K562 (cell line): ENCODE data around the gene SNRPD2. TPM values are rescaled to one million over a fixed set of nuclear protein-coding genes. Genes with fewer than 3 reads are reported as not detected.

Experiments
- BRD9 ChIP-seq: fragments of 450-650 bp; IDR thresholded peaks from 2 replicates; pipeline ENCODE4 v1.6.1; 2018; ENCODE audit warnings: low read depth; ENCODE audit not compliant: partially characterized antibody
- DLX4 ChIP-seq: fragments of 250-450 bp; sonication (Bioruptor Pico); IDR thresholded peaks from 2 replicates; pipeline ENCODE4 v1.6.1; 2021; ENCODE audit warnings: mild to moderate bottlenecking
- ELF4 ChIP-seq: fragments of 450-650 bp; formaldehyde crosslinking; IDR thresholded peaks from 2 replicates; pipeline ENCODE4 v1.4.0; 2022; ENCODE audit warnings: missing genetic modification characterization
- FOXP4 ChIP-seq: sonication (generic); formaldehyde crosslinking; IDR thresholded peaks from 2 replicates; pipeline ENCODE4 v1.8.0; 2022; ENCODE audit warnings: mild to moderate bottlenecking, missing genetic modification reagents, borderline replicate concordance
- GABPA ChIP-seq: fragments of 200-800 bp; sonication (Bioruptor generic); conservative IDR thresholded peaks from 2 replicates; pipeline ENCODE4 v1.6.1; 2016; ENCODE audit warnings: low read depth, missing genetic modification characterization, missing compliant biosample characterization
- HDAC6 ChIP-seq: IDR thresholded peaks from 2 replicates; pipeline ENCODE4 v1.6.1; 2012; ENCODE audit warnings: low read depth, mild to moderate bottlenecking, control low read depth, inconsistent platforms, low read length, moderate library complexity
- HNRNPH1 ChIP-seq: fragments of 200-400 bp; formaldehyde crosslinking; optimal IDR thresholded peaks from 2 replicates; pipeline ENCODE3; 2017; ENCODE audit warnings: low read depth, mild to moderate bottlenecking, low read length, moderate library complexity
- KDM2B ChIP-seq: fragments of 250-450 bp; sonication (Bioruptor Pico); IDR thresholded peaks from 2 replicates; pipeline ENCODE4 v1.8.0; 2021; ENCODE audit warnings: mild to moderate bottlenecking, moderate library complexity
- MTA3 ChIP-seq: fragments of 450-650 bp; formaldehyde crosslinking; IDR thresholded peaks from 2 replicates; pipeline ENCODE4 v1.6.1; 2017; ENCODE audit warnings: mild to moderate bottlenecking, borderline replicate concordance
- SRSF7 ChIP-seq: fragments of 200-400 bp; formaldehyde crosslinking; optimal IDR thresholded peaks from 2 replicates; pipeline ENCODE3; 2017; ENCODE audit warnings: mild to moderate bottlenecking, low read depth, low read length
- TBP ChIP-seq: optimal IDR thresholded peaks from 2 replicates; pipeline ENCODE3; 2011; ENCODE audit warnings: low read depth, low read length, improper control_type of control experiment
- TGIF2 ChIP-seq: sonication (generic); formaldehyde crosslinking; IDR thresholded peaks from 2 replicates; pipeline ENCODE4 v1.8.1; 2022; ENCODE audit warnings: mild to moderate bottlenecking, missing genetic modification reagents, moderate library complexity
- TOE1 ChIP-seq, 2 experiments: fragments of 450-650 bp in 1 of 2; sonication (generic) in 1 of 2; formaldehyde crosslinking in 1 of 2; IDR thresholded peaks; 2 replicates each; pipeline versions ENCODE4 v1.7.1 to v1.8.0; 2016 to 2022; ENCODE audit warnings: borderline replicate concordance in 2 of 2, mild to moderate bottlenecking in 2 of 2, antibody characterized with exemption in 1 of 2, inconsistent platforms in 1 of 2, low read depth in 1 of 2, missing genetic modification reagents in 1 of 2, moderate library complexity in 1 of 2
- TRIM28 ChIP-seq: fragments of 450-650 bp; IDR thresholded peaks from 2 replicates; pipeline ENCODE4 v1.6.1; 2017
- ZNF318 ChIP-seq, 2 experiments: fragments of 450-650 bp; IDR thresholded peaks; 2 replicates each; pipeline ENCODE4 v1.6.1; 2016; ENCODE audit warnings: mild to moderate bottlenecking in 2 of 2, borderline replicate concordance in 1 of 2, low read depth in 1 of 2, moderate library complexity in 1 of 2
- ZNF431 ChIP-seq: sonication (generic); formaldehyde crosslinking; IDR thresholded peaks from 2 replicates; pipeline ENCODE4 v1.8.0; 2022; ENCODE audit warnings: mild to moderate bottlenecking, missing genetic modification reagents
- polyA plus RNA-seq, 8 experiments: library from polyadenylated mRNA; depleted of rRNA in 4 of 8; stranded (reverse) in 5 of 8; unstranded in 3 of 8; fragments of >200 nt; fragmentation: Nextera tagmentation in 2 of 8; fragmentation: Illumina TruSeq in 1 of 8; extraction: Ambion mirVana in 2 of 8; extraction: Trizol in 1 of 8; gene quantifications; 2 replicates each; pipeline versions ENCODE4 v1.2.1 to v1.2.3, GENCODE V29; 2011 to 2014; ENCODE audit warnings: inconsistent platforms in 1 of 8, missing spikeins in 1 of 8
- total RNA-seq, 7 experiments: library from RNA; depleted of rRNA in 6 of 7; stranded (reverse); fragments of >200 nt in 6 of 7; fragmentation: Illumina TruSeq in 2 of 7; extraction: Trizol in 2 of 7; gene quantifications; 2 replicates each; pipeline versions ENCODE4 v1.2.1 to v1.2.3, GENCODE V29; 2011 to 2021; ENCODE audit warnings: low replicate concordance in 1 of 7

SNRPD2 gene
- total and polyA plus RNA-seq, 9 of the 15 experiments (the other 6 are each of a cell fraction or from before 2014, with no cell fraction given): 728 to 4,411 (median 1,029) TPM

- TF ChIP-seq ZNF318 (IDR thresholded peaks at IDR 0.05; ENCODE audit: borderline replicate concordance in 1 of 2, low read depth in 1 of 2) (no peak), ELF4 (CRISPR knock-in tag) (0 out of 2 replicates have a peak, but pooled peaks have one; percentile 8), SRSF7 (no peak), TRIM28 (no peak), ZNF431 (CRISPR knock-in tag) (no peak), DLX4 (CRISPR knock-in tag) (no peak), BRD9 (no peak), KDM2B (CRISPR knock-in tag) (no peak), FOXP4 (CRISPR knock-in tag) (peak; percentile 73; the same call in 1 of the 2 replicates), HNRNPH1 (no peak), GABPA (tag) (peak; percentile 59), TBP (peak; percentile 52), HDAC6 (no peak), MTA3 (peak; percentile 77), TOE1 (IDR thresholded peaks at IDR 0.05; ENCODE audit: borderline replicate concordance) (peak; percentile 96), TOE1 (CRISPR knock-in tag; IDR thresholded peaks at IDR 0.05; ENCODE audit: borderline replicate concordance, low read depth) (no peak), TGIF2 (CRISPR knock-in tag) (no peak)
Observed at GRCh38 chr19:45717131-45717982, 25.6 kb upstream of the SNRPD2 start (continued).
